ENCODE measurements around the gene C1orf198.

The C1orf198 gene

DNA sequence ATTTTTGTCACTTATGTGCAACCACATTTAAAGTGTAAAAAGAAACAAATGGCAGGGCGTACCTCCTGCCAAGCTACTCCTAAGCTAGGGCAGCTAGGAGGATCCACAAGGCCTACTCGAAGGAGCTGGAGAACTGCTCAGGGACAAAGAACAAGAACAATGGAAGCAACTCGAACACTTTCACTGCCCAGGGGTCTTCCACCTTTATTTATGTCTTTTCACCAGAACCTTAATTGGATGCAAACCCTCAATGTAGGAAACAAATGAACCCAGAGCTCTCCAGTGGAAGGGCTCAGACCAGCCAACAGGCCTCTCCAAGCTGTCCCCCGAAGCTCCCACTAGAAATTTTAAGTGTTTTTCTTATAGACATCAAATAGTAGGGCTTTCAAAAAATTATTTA lies 39.9 kb downstream of the C1orf198 start:
- DNase-seq, result no peak

DNA sequence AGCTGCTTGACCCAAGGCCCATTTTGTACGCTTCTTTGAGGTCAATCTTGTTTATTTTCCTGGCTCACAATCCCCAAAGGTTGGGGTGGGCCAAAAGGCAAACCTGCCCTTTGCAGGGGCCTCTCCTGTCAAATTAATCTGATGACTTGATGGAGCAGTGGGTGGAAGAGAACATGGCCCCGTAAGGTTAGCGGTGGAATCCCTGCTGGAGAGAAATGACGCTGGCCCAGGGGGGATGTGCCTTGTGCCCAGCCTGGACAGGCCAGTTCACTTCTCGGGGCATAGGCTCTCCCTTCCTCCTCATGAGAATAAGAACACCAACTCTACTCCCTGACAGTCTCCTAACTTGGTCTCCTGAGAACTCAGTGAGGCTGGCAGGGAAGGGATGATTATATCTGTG lies 40.5 kb downstream of the C1orf198 start:
- DNase-seq, result no peak

DNA sequence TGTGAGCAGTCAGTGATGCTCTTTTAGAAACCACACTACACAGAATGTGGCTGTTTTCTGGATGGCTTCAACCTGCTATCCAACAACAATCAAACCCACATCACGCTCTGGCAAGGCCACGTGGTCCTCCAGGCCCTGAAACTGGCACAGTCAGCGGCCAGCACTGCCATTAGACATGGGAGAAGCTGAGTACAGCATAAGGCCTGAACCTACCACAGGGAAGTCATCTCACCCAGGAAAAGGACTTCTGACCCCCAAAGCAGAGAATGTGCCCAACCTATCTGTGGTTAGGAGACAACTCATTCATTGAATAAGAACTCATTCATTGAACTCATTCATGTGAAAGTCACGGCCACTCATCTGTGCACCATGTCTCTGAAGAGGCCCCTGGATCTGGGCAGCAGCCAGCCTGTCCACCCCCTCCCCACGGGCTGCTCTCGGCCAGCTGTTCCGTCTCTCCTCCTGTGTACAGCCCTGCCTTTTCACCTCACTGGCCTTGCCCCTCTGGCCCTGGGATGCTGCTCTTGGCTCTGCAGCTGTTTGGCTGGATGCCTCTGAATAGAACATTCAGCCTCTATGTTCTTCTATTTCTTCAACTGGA lies 41.1 kb downstream of the C1orf198 start:
- no peak for DNase-seq

DNA sequence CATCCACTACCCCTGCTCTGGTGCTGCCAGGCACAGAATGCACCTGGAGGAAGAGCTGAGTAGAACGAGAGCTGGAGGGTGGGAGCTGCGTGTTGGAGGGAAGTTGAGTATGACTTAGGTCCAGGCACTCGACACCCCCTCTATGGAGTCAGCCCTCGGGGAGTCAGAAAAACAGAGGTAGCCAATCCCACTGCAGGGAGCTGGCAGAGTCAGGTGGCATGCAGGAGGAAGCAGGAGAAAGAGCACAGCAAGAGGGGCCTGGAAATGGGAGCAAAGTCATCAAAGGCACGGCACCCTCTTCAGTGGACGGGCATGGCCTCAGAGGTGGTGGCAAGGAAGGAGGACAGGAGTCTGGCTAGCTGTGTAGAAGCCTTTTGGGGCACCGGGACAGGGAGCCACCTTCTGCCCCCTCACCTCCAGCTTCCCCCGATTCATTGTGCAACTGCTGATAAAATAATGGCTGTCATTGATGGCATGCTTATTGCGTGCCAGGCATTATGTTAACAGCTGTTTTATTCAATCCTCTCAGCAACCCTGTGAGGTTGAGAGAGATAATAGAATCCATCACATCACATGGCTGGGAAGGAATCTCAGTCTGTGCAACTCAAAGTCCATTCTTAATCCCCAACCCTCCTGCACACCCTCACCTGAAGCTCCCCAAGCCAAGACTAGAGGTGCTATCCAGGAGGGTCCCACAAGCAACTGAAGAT lies 42.0 kb downstream of the C1orf198 start:
- DNase-seq, result no peak

DNA sequence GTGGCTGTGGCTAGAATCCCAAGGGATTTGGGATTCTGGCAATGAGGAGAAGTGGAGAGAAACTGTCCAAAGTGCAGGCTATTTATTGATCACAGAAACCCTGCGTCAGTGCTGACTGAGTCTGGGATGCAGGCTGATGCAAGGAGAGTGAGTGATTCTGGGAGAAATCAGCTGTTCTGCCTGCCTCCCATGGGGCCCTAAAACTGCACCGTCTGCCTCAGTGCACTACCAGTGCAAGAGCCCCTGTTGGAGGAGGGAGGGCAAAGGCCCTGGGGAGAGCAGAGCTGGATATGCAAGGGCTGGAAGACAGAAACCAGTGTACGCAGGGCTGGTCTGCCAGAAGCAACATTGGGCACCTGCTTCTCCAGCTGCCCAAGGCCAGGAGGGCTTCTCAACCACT lies 42.6 kb downstream of the C1orf198 start:
- no peak for DNase-seq

DNA sequence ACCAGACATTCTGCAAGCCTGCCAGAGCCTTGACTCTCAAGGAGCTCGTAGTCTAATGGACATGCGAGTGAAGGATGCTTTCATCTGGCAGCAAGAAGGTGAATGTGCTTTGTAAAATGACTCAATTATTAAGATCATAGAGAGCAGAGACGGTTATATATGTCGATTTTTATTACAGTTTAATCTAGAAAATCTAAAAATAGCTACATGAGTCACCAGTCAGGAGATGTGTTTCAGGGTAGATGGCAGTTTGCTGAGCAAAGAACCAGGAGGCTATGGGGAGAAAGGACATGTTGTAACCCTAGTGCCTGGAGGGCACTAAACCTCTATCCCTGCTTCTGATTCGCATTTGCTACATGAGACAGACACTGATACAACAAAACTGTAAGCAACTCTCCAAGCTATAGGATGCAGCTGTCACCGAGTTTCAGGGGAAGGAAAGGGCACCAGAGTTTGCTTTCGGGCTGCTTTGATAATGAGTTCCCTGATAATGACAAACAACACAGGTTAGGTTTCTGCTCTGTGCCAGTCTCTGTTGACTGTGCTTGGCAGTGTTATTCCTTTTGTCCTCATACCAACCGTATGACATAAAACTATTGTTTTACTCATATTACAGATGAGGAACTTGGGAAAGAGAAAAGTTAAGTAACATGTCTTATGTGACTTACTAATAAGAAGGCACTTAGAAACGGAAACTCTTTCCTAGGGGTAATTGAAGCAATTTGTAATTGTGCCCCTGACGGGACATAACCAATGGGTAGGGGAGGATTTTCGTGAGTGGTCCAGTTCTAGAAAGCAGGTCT lies 43.2 kb downstream of the C1orf198 start:
- DNase-seq, result no peak

DNA sequence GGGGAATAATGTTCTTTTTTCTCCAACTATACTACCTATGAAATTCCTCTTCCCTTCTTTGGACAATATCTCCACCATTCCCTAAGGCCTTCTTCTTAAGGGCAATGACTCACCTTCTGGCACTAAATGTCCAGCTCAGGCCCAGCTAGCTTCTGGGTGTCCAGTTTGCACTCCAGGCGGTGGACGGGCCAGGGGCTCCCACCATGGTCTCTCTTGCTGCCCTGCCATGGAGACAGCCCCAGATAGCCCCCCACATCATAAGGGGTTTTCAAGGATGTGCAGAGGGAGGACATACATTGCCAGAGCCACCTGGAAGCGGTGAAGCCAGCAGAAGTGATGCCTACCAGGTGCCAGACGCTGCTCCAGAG lies 43.8 kb downstream of the C1orf198 start:
- no peak for DNase-seq

DNA sequence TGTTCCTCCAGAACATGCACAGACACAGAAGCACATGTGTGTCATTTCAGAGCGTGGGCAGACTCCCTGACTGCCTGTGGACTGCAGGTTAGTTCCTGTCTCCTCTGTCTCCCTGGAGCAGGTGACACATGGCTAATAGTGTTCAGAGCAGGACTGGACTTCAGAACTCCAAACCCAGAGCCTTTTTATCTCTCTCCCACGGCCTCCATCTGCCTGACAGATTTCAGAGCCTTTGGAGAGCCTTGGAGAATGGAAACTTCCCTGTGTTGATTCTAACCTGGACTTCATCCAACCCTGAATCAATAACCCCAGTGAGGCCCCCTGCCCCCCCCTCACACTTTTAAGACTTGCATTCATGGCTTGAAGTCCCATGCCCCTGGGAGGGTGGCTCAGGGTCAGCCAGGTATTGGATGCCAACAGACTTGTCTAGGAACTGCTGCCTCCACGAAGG lies 44.4 kb downstream of the C1orf198 start:
- no peak for DNase-seq

DNA sequence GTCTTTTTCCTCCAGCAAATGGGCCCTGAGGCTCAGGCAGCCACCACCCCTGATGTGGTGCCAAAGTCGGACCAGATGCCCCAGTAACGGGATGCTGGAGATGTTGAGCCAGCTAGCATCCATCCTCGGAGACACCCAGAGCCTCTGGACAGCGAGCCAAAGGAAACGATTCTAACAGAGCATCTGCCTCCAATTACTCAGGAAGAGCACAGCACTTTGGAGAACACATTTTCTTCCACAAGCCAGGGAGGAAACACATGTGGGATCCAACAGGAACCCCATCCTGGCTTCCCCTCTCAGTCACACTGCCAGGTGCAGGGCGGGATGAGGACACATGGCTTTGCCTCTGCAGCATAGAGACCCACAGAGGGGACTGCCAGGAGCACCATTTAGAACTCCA lies 44.9 kb downstream of the C1orf198 start:
- no peak for DNase-seq

DNA sequence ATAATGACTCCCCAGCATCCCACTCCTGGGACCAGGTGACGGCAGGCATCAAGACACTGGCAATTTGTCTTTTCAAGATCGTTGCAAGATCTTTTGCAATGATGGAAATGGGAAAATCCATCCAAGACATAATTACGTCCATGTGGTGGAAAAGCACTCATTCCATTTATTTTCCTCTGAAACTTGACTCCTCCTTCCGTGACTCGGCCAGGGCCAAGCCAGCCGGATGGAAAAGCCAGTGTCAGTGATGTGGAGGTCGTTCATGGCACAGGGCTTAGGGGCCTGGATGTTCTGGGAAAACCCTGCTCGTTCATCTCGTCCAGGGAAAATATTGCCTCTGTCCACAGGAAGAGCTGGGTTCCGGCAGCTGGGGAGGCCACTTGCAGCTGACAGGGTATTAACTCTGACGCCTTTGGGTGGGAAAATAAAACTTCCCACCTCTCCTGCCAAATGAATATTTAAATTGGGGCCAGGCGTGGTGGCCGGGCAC lies 46.2 kb downstream of the C1orf198 start:
- DNase-seq, result no peak

DNA sequence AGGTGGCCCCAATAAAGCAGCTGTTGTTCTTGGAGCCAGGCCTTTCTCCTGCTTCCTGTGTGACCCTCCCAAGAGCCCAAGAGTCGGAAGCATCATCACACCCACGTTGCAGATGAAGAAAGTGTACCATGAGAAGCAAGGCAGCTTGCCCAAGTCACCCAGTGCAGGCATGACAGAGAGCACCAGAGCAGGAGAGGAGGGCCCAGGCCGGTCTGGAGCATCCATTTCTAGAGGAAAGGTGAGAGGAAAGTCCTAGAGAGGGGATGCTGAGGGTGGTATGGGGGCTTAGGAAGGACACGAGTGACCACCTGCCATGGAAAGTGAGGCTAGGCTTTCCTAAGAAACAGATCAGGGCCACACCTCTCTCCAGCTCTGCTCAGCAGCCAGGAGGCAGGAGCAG lies 47.0 kb downstream of the C1orf198 start:
- no peak for DNase-seq

DNA sequence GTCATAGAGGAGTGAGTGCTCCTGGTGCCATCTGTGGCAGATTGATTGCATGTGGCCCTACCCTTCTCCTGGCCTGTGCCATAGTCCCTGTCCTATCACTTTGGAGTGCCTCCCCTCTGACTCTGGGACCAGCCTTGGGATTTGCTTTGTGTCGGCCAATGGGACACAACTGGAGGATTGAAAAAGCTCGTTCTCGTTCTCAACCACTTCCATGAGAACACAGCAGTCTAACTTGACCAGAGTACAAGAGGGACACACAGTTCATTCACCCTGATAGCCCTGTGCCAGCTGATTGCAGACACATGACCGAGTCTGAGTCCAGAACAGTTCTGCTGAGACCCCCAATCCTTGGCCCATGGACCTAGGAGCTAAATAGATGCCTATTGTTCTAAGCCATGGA lies 47.8 kb downstream of the C1orf198 start:
- no peak for DNase-seq

DNA sequence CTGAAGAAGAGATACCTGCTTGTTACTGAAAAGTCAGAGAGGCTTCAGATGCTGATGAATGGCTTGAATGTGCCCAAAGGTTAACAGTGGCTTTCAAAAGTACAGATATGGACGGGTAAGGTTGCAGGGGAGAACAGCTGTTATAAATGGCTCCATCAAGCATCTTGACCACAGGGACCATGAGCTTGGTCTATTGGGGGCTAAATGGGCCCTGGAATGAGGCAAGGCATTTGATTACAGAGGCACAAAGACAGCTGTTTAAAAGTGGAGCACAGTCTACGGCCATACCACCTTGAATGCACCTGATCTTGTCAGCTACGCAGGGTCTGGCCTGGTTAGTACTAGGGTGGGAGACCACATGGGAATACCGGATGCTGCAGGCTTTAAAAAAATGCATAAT lies 48.3 kb downstream of the C1orf198 start:
- DNase-seq, result no peak

DNA sequence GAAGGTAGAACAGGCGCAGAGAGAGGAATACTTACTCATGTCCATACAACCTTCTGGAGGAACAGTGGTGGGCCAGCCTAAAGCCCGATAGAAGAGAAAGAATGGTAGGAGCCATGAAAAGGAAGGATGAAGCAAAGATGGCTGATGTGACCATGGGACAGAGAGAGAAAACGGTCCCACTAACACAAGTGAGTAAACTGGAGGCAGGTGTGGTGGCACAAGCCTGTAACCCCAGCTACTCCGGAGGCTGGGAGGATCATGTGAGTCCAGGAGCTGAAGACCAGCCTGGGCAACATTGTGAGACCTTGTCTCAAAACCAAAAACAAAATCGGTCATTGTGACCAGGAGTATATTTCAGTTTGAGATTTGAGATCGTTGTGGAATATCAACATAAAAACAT lies 49.4 kb downstream of the C1orf198 start:
- no peak for DNase-seq

DNA sequence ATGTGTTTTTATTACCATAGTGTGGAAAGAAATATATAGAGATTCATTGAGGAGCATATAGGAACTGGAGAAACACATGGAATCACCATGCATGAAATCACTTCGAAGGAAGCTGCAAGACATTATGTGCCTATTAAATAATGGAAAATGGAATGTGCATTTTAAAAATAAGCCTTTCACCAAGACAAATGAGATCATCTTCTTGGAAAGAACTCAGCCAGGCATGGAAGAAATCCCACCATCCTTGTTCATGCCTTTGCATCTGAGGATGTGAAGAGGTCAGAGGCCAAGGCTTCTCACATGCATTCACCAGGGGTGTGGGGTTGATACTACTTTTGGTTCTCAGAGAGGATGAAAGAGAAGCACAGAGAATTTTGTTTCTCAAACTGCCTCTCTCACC lies 50.0 kb downstream of the C1orf198 start:
- no peak for DNase-seq

DNA sequence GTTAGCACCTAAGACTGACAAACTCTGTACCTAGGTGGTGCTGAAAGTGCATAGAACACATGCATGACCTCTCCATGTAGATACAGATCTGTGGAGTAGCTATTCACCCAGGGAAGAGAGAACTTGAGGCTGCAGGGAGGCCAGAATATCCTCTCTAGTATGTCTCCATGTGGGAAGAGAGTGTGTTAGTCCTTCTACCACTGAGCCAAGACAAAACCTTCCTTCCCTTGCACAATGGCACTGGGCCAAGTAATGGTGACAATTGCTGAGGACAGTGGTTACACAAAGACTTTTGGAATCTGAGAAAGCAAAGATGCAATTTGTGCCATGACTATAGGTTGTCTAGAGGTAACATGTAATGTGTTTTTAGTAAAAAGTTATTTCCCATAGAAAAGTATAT lies 52.3 kb downstream of the C1orf198 start:
- DNase-seq, result no peak

DNA sequence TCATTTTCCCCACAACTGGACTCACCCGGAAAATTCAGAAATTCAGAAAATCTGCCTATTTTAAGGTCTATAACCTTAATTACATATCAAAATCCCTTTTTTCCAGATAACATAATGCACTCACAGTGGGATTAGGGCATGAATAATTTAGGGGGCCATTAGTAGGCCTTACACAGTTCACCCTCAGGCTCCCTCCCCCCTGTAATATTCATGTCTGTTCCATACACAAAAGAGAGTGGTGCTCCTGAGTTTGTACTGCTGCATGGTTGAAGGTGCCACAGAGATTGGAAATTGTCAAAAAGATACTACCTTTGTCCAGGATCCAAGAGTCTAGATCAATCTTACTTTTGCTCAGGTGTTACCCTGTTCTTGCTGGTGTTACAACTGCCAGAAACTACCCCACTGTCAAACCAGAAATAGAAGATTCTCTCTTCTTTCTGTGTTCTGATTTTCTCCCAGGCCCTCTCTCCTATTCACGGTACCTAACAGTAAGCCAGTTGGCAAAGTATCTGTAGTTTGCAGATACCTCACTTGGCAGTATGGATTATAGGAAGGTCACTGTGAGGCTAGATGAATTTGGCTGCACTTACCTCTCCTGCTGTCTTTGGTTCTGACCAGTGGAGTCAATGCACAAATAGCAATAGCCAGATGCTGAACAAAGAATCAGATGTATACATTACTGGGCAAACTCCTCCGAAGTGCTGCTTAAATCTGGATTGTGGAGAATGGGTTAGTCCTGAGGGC lies 53.2 kb downstream of the C1orf198 start:
- no peak for DNase-seq

DNA sequence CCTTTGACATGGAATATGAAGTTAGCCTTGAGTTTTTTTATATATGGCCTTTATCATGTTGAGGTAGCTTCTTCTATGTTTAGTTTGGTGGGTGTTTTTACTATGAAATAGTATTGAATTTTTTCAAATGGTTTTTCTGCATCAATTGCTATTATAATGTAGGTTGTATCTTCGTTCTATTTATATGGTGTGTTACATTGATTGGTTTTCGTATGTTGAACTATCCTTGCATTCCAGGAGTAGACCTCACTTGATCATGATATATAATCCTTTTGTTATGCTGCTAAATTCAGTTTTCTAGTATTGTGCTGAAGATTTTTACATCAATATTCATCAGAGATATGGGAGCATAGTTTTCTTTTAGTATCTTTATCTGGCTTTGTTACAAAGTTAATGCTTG lies 55.8 kb downstream of the C1orf198 start:
- DNase-seq, result no peak

DNA sequence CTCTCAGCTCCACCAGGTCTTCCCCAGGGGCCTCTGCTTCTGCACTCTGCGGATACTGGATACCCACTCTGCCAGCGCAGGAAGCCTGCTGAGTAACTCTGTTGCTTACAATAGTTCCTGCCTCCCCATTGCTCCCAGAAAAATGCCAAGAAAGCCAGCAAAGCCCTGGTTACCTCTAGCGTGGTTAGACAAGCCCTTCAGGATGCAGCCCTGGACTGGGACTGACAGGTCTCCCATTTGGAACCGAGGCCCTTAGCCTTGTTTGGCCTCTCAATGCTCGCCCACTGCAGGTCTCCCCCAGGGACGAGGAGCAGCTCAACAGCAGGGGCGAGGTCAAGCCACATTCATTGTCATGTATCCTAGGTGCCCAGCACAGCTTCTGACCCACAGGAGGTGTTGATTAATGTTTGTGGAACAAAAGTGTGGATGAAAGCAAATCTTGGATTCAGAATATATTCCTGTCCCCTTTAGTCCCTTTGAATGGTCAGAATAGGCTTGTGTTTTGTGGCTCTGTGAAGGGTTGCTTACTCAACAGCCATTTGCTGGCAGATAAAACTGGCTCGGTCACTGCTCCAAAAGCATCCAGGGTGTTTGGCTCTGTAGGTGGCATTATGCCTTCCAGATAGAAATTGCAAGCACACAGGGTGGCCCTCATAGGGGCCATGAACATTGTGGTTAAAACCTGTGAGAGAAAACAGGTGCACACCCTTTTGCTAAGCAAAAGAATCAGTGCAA lies 58.9 kb downstream of the C1orf198 start:
- DNase-seq, result no peak

DNA sequence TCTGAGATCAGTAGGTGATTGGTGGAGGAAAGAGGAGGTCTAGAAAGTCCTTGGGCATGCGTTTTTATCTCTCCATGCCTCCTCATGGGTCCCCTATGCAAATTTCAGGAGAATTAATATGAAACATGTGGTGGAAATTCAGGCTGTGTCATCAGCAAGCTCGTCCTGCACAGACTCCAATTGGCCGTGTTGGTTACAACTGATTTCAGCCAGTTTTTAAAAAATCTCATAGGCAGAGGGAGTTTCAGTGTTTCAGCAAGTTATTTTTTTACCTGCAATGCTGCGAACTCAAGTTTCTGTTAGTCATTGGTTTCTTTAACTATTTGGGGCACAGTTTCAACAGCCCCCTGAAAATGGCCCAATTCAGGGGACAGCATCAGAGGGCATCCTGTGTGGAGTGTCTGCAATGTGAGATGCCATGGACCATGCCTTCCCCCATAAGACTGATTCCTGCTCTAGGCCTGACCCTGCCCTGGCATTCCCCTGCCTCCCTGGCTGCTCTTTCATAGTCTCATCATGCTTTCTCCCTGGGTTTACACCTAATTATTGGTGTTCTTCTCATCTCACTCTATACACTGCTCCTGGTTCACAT lies 59.9 kb downstream of the C1orf198 start:
- no peak for DNase-seq

DNA sequence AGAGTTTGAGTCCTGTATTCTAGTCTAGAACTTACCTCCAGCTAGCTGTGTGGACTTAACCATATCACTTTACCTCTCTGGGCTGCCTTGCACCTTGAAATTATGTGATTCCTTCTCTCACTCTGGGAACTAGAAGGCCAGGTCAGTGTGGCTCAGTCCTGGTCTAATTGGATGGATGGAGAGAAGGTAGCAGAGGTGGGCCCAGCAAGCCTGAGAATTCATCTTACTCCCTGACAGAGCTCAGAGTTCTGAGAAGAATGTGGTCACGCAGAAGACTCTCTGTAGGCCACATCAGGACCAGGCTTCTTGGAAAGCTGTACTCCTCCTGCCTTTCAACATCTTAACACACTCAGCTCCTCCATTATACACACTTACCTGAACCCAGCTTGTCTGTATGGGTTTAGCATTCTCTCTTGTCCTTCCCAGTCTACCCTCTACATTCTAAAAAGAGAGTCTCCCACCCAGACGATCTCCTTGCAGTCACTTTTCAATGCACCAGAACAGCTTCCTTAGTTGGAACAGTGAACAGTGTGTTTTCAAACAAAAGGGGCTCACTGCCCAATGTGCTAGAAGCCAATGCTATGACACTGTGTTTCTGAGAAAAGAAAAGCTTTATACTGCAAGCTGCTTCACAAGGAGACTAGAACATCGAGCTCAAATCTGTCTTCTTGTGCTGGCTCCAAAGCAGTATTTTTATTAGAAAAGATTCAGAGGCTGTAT lies 60.6 kb downstream of the C1orf198 start:
- no peak for DNase-seq
